GM23338 (cell line): ENCODE data around the gene MSH2. TPM values are rescaled to one million over a fixed set of nuclear protein-coding genes. Genes with fewer than 3 reads are reported as not detected.

Experiments
- ATAC-seq: fragments of 200-7000 bp; cut with Tn5 transposase; 3 replicates; pipeline ENCODE4 v1.9.1; 2020
- DNase-seq: peaks from one replicate; pipeline ENCODE4 v3.0.0-alpha.2; 2015; ENCODE audit warnings: low spot score
- H2AFZ ChIP-seq: fragments of 200-600 bp; sonication (generic); 2 replicates; pipeline ENCODE4 v1.8.0; 2016; ENCODE audit warnings: antibody characterized with exemption, mild to moderate bottlenecking, moderate library complexity
- H3F3A ChIP-seq: fragments of 200-600 bp; sonication (generic); replicated peaks from 2 replicates; pipeline ENCODE4 v1.8.0; 2017; ENCODE audit warnings: antibody characterized with exemption, mixed run types, low read depth
- H3K27ac ChIP-seq: fragments of 200-600 bp; sonication (generic); 2 replicates; pipeline ENCODE4 v1.6.1; 2016; ENCODE audit warnings: low read depth
- H3K27me3 ChIP-seq: fragments of 200-600 bp; sonication (generic); 2 replicates; pipeline ENCODE4 v1.8.0; 2016; ENCODE audit warnings: mild to moderate bottlenecking, mixed run types, moderate library complexity; ENCODE audit not compliant: insufficient read depth
- H3K36me3 ChIP-seq: fragments of 200-600 bp; sonication (generic); 2 replicates; pipeline ENCODE4 v1.8.0; 2016; ENCODE audit warnings: mild to moderate bottlenecking; ENCODE audit not compliant: insufficient read depth
- H3K4me1 ChIP-seq: fragments of 200-600 bp; sonication (generic); 2 replicates; pipeline ENCODE4 v1.8.0; 2016; ENCODE audit warnings: mild to moderate bottlenecking, moderate library complexity; ENCODE audit not compliant: insufficient read depth
- H3K4me2 ChIP-seq: fragments of 200-600 bp; sonication (generic); 2 replicates; pipeline ENCODE4 v1.7.1; 2017; ENCODE audit warnings: mixed run types
- H3K4me3 ChIP-seq: fragments of 200-600 bp; sonication (generic); 2 replicates; pipeline ENCODE4 v1.6.1; 2016; ENCODE audit warnings: mixed run types
- H3K79me2 ChIP-seq: fragments of 200-600 bp; sonication (generic); replicated peaks from 2 replicates; pipeline ENCODE4 v1.8.0; 2017; ENCODE audit warnings: mild to moderate bottlenecking; ENCODE audit not compliant: insufficient read depth
- H3K9me2 ChIP-seq: fragments of 200-600 bp; sonication (generic); 2 replicates; pipeline ENCODE4 v1.8.0; 2017; ENCODE audit not compliant: insufficient read depth
- H4K20me1 ChIP-seq: fragments of 200-600 bp; sonication (generic); replicated peaks from 2 replicates; pipeline ENCODE4 v1.8.0; 2017; ENCODE audit warnings: mild to moderate bottlenecking; ENCODE audit not compliant: insufficient read depth
- H3K27ac Mint-ChIP-seq: 2 replicates; pipeline ENCODE4 v1.8.0; 2020; ENCODE audit warnings: inconsistent platforms, mild to moderate bottlenecking, moderate library complexity, mixed read lengths
- H3K27me3 Mint-ChIP-seq: 3 replicates; pipeline ENCODE4 v1.8.0; 2022; ENCODE audit warnings: low read depth, mild to moderate bottlenecking, moderate library complexity, mixed read lengths, inconsistent platforms; ENCODE audit not compliant: insufficient read depth, poor library complexity
- H3K36me3 Mint-ChIP-seq: 3 replicates; pipeline ENCODE4 v1.8.0; 2021; ENCODE audit warnings: low read depth, mild to moderate bottlenecking, inconsistent platforms, moderate library complexity, mixed read lengths
- H3K4me1 Mint-ChIP-seq: 3 replicates; pipeline ENCODE4 v1.8.0; 2020; ENCODE audit warnings: mild to moderate bottlenecking, inconsistent platforms, mixed read lengths
- H3K4me3 Mint-ChIP-seq: 3 replicates; pipeline ENCODE4 v1.8.0; 2021; ENCODE audit warnings: moderate library complexity, mild to moderate bottlenecking, inconsistent platforms, mixed read lengths
- H3K9me3 Mint-ChIP-seq: 3 replicates; pipeline ENCODE4 v1.8.0; 2020; ENCODE audit warnings: moderate library complexity, mild to moderate bottlenecking, inconsistent platforms, mixed read lengths
- CREB1 ChIP-seq: fragments of 250-450 bp; sonication (Bioruptor Pico); IDR thresholded peaks from 2 replicates; pipeline ENCODE4 v1.5.0; 2020; ENCODE audit warnings: low read depth, mild to moderate bottlenecking, moderate library complexity
- EZH2 ChIP-seq: fragments of 200-600 bp; sonication (generic); IDR thresholded peaks from one replicate; pipeline ENCODE4 v1.8.0; 2017; ENCODE audit warnings: antibody characterized with exemption, mild to moderate bottlenecking, low read depth; ENCODE audit not compliant: unreplicated experiment
- EZH2phosphoT487 ChIP-seq: fragments of 200-600 bp; sonication (generic); IDR thresholded peaks from one replicate; pipeline ENCODE4 v1.8.1; 2018; ENCODE audit warnings: antibody characterized with exemption; ENCODE audit not compliant: unreplicated experiment
- JUNB ChIP-seq: IDR thresholded peaks from one replicate; pipeline ENCODE4 v1.6.1; 2016; ENCODE audit warnings: antibody characterized with exemption; ENCODE audit not compliant: unreplicated experiment
- NANOG ChIP-seq: IDR thresholded peaks from 2 replicates; pipeline ENCODE4 v1.6.1; 2016; ENCODE audit warnings: antibody characterized with exemption, borderline replicate concordance
- POLR2AphosphoS5 ChIP-seq: IDR thresholded peaks from 2 replicates; pipeline ENCODE4 v1.6.1; 2016; ENCODE audit warnings: antibody characterized with exemption, low read depth
- STAT1 ChIP-seq: IDR thresholded peaks from one replicate; pipeline ENCODE4 v1.6.1; 2016; ENCODE audit warnings: antibody characterized with exemption; ENCODE audit not compliant: unreplicated experiment
- ZNF114 ChIP-seq: fragments of 250-450 bp; sonication (Bioruptor Pico); IDR thresholded peaks from 2 replicates; pipeline ENCODE4 v1.5.0; 2020; ENCODE audit warnings: mild to moderate bottlenecking, moderate library complexity
- ZNF331 ChIP-seq: fragments of 250-450 bp; sonication (Bioruptor Pico); IDR thresholded peaks from 2 replicates; pipeline ENCODE4 v1.5.0; 2020; ENCODE audit warnings: low read depth, mild to moderate bottlenecking, moderate library complexity
- polyA plus RNA-seq: library from polyadenylated mRNA; unstranded; fragments of >200 nt; fragmentation: Nextera tagmentation; extraction: Ambion mirVana; gene quantifications from 2 replicates; pipeline ENCODE4 v1.2.1, GENCODE V29; 2016
- total RNA-seq: library from RNA; depleted of rRNA; stranded (reverse); fragments of >200 nt; shearing (Covaris generic); gene quantifications from 2 replicates; pipeline ENCODE4 v1.2.3, GENCODE V29; 2014
- TF ChIP-seq, protein P1 (sequence below): fragments of 250-450 bp; sonication (Bioruptor Pico); IDR thresholded peaks from 2 replicates; pipeline ENCODE4 v1.5.0; 2020; ENCODE audit warnings: mild to moderate bottlenecking, moderate library complexity
- TF ChIP-seq, protein P2 (sequence below), 2 experiments: fragments of 200-600 bp in 1 of 2; sonication (generic) in 1 of 2; conservative IDR thresholded peaks; 2 replicates each; pipeline versions ENCODE4 v1.5.1 to v1.6.1; 2016 to 2017; ENCODE audit warnings: antibody characterized with exemption in 2 of 2, low read depth in 2 of 2, mild to moderate bottlenecking in 2 of 2, moderate library complexity in 1 of 2
- TF ChIP-seq, protein P3 (sequence below): IDR thresholded peaks from 2 replicates; pipeline ENCODE4 v1.6.1; 2016; ENCODE audit warnings: antibody characterized with exemption
- TF ChIP-seq, protein P4 (sequence below): IDR thresholded peaks from one replicate; pipeline ENCODE4 v1.6.1; 2018; ENCODE audit warnings: antibody characterized with exemption; ENCODE audit not compliant: unreplicated experiment

Gene MSH2
- total and polyA plus RNA-seq, 2 experiments from 2014 or later, result 156 to 249 TPM

DNA sequence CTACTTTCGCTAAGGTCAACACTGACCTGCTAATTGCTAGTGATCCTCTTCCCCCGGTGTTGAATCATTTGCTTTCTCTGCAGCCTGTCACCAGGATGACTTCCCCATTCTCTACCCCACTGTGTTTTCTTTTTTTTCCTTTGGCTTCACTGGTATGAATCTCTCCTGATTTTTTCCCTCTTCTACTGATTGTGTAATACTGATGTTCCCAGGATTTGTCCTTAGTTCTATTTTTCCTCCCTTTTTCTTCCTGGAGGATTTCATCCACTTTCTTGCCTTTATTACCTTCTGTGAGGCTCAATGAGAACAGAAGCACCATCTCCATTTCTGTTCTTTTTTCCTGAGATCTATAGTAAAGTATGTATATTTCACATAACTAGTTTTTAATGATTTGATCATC, 14.1 kb upstream of the MSH2 start:
- H3K4me2 ChIP-seq, result no peak overlapping the region
- H3K4me3 ChIP-seq, result no peak overlapping the region
- H3K27ac ChIP-seq, result no peak overlapping the region
- H3K27me3 ChIP-seq, result no peaks in the 10 kb centered on the region
- Mint-ChIP-seq H3K9me3 (no peaks in the 10 kb centered on the region), H3K36me3 (peaks cover 58% of the 10 kb centered on the region), H3K4me1 (peaks cover 6% of the 10 kb centered on the region), H3K4me3 (no peak overlapping the region), H3K27me3 (peaks cover 6% of the 10 kb centered on the region), H3K27ac (no peak overlapping the region)
- H3K36me3 ChIP-seq, result peaks cover 38% of the 10 kb centered on the region
- no peak overlapping the region for H2AFZ ChIP-seq
- ATAC-seq (no peak), DNase-seq (no peak)
- no peak for TF ChIP-seq JUNB
- TF ChIP-seq POLR2AphosphoS5, result no peak
- TF ChIP-seq EZH2, result no peak
- no peak for TF ChIP-seq ZNF331 (CRISPR knock-in tag)
- TF ChIP-seq ZNF114 (CRISPR knock-in tag), result no peak
- TF ChIP-seq, protein P1, sequence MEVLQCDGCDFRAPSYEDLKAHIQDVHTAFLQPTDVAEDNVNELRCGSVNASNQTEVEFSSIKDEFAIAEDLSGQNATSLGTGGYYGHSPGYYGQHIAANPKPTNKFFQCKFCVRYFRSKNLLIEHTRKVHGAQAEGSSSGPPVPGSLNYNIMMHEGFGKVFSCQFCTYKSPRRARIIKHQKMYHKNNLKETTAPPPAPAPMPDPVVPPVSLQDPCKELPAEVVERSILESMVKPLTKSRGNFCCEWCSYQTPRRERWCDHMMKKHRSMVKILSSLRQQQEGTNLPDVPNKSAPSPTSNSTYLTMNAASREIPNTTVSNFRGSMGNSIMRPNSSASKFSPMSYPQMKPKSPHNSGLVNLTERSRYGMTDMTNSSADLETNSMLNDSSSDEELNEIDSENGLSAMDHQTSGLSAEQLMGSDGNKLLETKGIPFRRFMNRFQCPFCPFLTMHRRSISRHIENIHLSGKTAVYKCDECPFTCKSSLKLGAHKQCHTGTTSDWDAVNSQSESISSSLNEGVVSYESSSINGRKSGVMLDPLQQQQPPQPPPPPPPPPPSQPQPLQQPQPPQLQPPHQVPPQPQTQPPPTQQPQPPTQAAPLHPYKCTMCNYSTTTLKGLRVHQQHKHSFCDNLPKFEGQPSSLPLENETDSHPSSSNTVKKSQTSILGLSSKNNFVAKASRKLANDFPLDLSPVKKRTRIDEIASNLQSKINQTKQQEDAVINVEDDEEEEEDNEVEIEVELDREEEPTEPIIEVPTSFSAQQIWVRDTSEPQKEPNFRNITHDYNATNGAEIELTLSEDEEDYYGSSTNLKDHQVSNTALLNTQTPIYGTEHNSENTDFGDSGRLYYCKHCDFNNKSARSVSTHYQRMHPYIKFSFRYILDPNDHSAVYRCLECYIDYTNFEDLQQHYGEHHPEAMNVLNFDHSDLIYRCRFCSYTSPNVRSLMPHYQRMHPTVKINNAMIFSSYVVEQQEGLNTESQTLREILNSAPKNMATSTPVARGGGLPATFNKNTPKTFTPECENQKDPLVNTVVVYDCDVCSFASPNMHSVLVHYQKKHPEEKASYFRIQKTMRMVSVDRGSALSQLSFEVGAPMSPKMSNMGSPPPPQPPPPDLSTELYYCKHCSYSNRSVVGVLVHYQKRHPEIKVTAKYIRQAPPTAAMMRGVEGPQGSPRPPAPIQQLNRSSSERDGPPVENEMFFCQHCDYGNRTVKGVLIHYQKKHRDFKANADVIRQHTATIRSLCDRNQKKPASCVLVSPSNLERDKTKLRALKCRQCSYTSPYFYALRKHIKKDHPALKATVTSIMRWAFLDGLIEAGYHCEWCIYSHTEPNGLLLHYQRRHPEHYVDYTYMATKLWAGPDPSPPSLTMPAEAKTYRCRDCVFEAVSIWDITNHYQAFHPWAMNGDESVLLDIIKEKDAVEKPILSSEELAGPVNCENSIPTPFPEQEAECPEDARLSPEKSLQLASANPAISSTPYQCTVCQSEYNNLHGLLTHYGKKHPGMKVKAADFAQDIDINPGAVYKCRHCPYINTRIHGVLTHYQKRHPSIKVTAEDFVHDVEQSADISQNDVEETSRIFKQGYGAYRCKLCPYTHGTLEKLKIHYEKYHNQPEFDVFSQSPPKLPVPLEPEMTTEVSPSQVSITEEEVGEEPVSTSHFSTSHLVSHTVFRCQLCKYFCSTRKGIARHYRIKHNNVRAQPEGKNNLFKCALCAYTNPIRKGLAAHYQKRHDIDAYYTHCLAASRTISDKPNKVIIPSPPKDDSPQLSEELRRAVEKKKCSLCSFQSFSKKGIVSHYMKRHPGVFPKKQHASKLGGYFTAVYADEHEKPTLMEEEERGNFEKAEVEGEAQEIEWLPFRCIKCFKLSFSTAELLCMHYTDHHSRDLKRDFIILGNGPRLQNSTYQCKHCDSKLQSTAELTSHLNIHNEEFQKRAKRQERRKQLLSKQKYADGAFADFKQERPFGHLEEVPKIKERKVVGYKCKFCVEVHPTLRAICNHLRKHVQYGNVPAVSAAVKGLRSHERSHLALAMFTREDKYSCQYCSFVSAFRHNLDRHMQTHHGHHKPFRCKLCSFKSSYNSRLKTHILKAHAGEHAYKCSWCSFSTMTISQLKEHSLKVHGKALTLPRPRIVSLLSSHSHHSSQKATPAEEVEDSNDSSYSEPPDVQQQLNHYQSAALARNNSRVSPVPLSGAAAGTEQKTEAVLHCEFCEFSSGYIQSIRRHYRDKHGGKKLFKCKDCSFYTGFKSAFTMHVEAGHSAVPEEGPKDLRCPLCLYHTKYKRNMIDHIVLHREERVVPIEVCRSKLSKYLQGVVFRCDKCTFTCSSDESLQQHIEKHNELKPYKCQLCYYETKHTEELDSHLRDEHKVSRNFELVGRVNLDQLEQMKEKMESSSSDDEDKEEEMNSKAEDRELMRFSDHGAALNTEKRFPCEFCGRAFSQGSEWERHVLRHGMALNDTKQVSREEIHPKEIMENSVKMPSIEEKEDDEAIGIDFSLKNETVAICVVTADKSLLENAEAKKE (CRISPR knock-in tag), result no peak
- no peak for TF ChIP-seq CREB1 (CRISPR knock-in tag)
- TF ChIP-seq, protein P2, sequence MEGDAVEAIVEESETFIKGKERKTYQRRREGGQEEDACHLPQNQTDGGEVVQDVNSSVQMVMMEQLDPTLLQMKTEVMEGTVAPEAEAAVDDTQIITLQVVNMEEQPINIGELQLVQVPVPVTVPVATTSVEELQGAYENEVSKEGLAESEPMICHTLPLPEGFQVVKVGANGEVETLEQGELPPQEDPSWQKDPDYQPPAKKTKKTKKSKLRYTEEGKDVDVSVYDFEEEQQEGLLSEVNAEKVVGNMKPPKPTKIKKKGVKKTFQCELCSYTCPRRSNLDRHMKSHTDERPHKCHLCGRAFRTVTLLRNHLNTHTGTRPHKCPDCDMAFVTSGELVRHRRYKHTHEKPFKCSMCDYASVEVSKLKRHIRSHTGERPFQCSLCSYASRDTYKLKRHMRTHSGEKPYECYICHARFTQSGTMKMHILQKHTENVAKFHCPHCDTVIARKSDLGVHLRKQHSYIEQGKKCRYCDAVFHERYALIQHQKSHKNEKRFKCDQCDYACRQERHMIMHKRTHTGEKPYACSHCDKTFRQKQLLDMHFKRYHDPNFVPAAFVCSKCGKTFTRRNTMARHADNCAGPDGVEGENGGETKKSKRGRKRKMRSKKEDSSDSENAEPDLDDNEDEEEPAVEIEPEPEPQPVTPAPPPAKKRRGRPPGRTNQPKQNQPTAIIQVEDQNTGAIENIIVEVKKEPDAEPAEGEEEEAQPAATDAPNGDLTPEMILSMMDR (conservative IDR thresholded peaks at IDR 0.05; ENCODE audit: low read depth in 2 of 2), result no peak
- TF ChIP-seq STAT1, result no peak
- no peak for TF ChIP-seq EZH2phosphoT487
- TF ChIP-seq, protein P3, sequence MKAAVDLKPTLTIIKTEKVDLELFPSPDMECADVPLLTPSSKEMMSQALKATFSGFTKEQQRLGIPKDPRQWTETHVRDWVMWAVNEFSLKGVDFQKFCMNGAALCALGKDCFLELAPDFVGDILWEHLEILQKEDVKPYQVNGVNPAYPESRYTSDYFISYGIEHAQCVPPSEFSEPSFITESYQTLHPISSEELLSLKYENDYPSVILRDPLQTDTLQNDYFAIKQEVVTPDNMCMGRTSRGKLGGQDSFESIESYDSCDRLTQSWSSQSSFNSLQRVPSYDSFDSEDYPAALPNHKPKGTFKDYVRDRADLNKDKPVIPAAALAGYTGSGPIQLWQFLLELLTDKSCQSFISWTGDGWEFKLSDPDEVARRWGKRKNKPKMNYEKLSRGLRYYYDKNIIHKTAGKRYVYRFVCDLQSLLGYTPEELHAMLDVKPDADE, result no peak
- no peak for TF ChIP-seq NANOG
- TF ChIP-seq, protein P4, sequence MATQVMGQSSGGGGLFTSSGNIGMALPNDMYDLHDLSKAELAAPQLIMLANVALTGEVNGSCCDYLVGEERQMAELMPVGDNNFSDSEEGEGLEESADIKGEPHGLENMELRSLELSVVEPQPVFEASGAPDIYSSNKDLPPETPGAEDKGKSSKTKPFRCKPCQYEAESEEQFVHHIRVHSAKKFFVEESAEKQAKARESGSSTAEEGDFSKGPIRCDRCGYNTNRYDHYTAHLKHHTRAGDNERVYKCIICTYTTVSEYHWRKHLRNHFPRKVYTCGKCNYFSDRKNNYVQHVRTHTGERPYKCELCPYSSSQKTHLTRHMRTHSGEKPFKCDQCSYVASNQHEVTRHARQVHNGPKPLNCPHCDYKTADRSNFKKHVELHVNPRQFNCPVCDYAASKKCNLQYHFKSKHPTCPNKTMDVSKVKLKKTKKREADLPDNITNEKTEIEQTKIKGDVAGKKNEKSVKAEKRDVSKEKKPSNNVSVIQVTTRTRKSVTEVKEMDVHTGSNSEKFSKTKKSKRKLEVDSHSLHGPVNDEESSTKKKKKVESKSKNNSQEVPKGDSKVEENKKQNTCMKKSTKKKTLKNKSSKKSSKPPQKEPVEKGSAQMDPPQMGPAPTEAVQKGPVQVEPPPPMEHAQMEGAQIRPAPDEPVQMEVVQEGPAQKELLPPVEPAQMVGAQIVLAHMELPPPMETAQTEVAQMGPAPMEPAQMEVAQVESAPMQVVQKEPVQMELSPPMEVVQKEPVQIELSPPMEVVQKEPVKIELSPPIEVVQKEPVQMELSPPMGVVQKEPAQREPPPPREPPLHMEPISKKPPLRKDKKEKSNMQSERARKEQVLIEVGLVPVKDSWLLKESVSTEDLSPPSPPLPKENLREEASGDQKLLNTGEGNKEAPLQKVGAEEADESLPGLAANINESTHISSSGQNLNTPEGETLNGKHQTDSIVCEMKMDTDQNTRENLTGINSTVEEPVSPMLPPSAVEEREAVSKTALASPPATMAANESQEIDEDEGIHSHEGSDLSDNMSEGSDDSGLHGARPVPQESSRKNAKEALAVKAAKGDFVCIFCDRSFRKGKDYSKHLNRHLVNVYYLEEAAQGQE, result no peak
- no peaks in the 10 kb centered on the region for H3K79me2 ChIP-seq
- no peaks in the 10 kb centered on the region for H3K9me2 ChIP-seq
- H3K4me1 ChIP-seq, result 0 out of 2 replicates have a peak, but pooled peaks cover 5% of the 10 kb centered on the region
- no peaks in the 10 kb centered on the region; the same call in 1 of the 2 replicates for H4K20me1 ChIP-seq
- peaks cover 9% of the 10 kb centered on the region for H3F3A ChIP-seq
